HepG2 (cell line): Measurements from ENCODE around the gene HLA-DRA. TPM values are rescaled to one million over a fixed set of nuclear protein-coding genes. Genes with fewer than 3 reads are reported as not detected.
A peak's percentile ranks its signal among the peaks of the same experiment; 100 is the strongest.
"Not testable (repeated sequence)": the region's sequence is repeated elsewhere in the genome, so short reads cannot be mapped to it uniquely, and the experiment has no call there.

ENCODE experiments used
- ATAC-seq: fragments of 200-7000 bp; cut with Tn5 transposase; 3 replicates; pipeline ENCODE4 v1.9.1; 2020; ENCODE audit warnings: mild to moderate bottlenecking, moderate library complexity
- BruUV-seq: library from RNA; stranded (reverse); fragments of 400-500 nt; replicated peaks from 2 replicates; lab custom pipeline; 2021; lab: Mats Ljungman, UMichigan
- CTCF ChIA-PET: fragments of 300-600 bp; formaldehyde crosslinking; extraction: SDS; loops from one replicate; lab custom pipeline; 2021; ENCODE audit warnings: low total read pairs, inconsistent platforms, low intra/inter-chr PET ratio; lab: Yijun Ruan, JAX
- POLR2A ChIA-PET: fragments of 350-600 bp; sonication (Branson Sonifier 250); formaldehyde crosslinking; loops from one replicate; lab custom pipeline; 2020; ENCODE audit warnings: antibody characterized with exemption, inconsistent platforms; lab: Yijun Ruan, JAX
- DNase-seq: peaks from one replicate; pipeline ENCODE4 v3.0.0-alpha.2; 2015; ENCODE audit warnings: low spot score
- FAIRE-seq: peaks from 3 replicates; lab custom pipeline; 2011; peaks lifted over from hg19 to GRCh38; lab: Jason Lieb, UNC
- H2AFZ ChIP-seq: one replicate; pipeline ENCODE4 v1.6.1; 2011; ENCODE audit warnings: low read length, inconsistent platforms
- H3K27ac ChIP-seq: fragments of 300-600 bp; 3 replicates; pipeline ENCODE4 v1.8.0; 2011; ENCODE audit warnings: mixed run types, mild to moderate bottlenecking, mixed read lengths, low read length, inconsistent platforms; ENCODE audit not compliant: insufficient read depth; ENCODE audit errors: extremely low read length
- H3K27me3 ChIP-seq, 2 experiments: fragments of 200-600 bp in 1 of 2; 2 replicates in 1 of 2; 3 replicates in 1 of 2; pipeline versions ENCODE4 v1.6.0 to v1.8.0; 2011; ENCODE audit warnings: low read length in 2 of 2, mild to moderate bottlenecking in 2 of 2, moderate library complexity in 2 of 2, inconsistent platforms in 1 of 2; ENCODE audit not compliant: insufficient read depth in 2 of 2, control insufficient read depth in 1 of 2
- H3K36me3 ChIP-seq, 2 experiments: fragments of 200-600 bp in 1 of 2; replicated peaks in 1 of 2; 2 replicates in 1 of 2; 3 replicates in 1 of 2; pipeline versions ENCODE4 v1.5.1 to v1.8.0; 2011; ENCODE audit warnings: low read length in 2 of 2, inconsistent platforms in 1 of 2; ENCODE audit not compliant: insufficient read depth in 2 of 2, control insufficient read depth in 1 of 2
- H3K4me1 ChIP-seq: 2 replicates; pipeline ENCODE4 v1.5.1; 2012; ENCODE audit warnings: low read length, inconsistent platforms; ENCODE audit not compliant: insufficient read depth
- H3K4me2 ChIP-seq: 2 replicates; pipeline ENCODE4 v1.6.0; 2011; ENCODE audit warnings: low read depth, low read length, inconsistent platforms
- H3K4me3 ChIP-seq, 3 experiments: fragments of 200-600 bp in 1 of 3; sonication (generic), shearing (Covaris generic) in 1 of 3; replicated peaks in 1 of 3; 2 replicates each; pipeline ENCODE4 v1.5.1; 2011 to 2016; ENCODE audit warnings: low read length in 3 of 3, inconsistent platforms in 2 of 3, low read depth in 2 of 3, mild to moderate bottlenecking in 2 of 3, control low read depth in 1 of 3, mixed read lengths in 1 of 3; ENCODE audit not compliant: insufficient read depth in 1 of 3
- H3K79me2 ChIP-seq: one replicate; pipeline ENCODE4 v1.6.1; 2011; ENCODE audit warnings: low read length, inconsistent platforms; ENCODE audit not compliant: insufficient read depth
- H3K9ac ChIP-seq: 2 replicates; pipeline ENCODE4 v1.6.0; 2011; ENCODE audit warnings: mild to moderate bottlenecking, low read depth, low read length, inconsistent platforms; ENCODE audit not compliant: insufficient read depth
- H3K9me3 ChIP-seq: 2 replicates; pipeline ENCODE4 v1.5.1; 2012; ENCODE audit warnings: mild to moderate bottlenecking, low read length
- H4K20me1 ChIP-seq: 2 replicates; pipeline ENCODE4 v1.6.0; 2011; ENCODE audit warnings: inconsistent platforms, mild to moderate bottlenecking, low read length, moderate library complexity; ENCODE audit not compliant: insufficient read depth
- ATF1 ChIP-seq: IDR thresholded peaks from 2 replicates; pipeline ENCODE4 v1.6.1; 2016; ENCODE audit warnings: mild to moderate bottlenecking, control low read depth
- CREB1 ChIP-seq, 2 experiments: fragments of 450-650 bp in 1 of 2; IDR thresholded peaks; 2 replicates each; pipeline ENCODE4 v1.6.1; 2016 to 2017; ENCODE audit warnings: control low read depth in 1 of 2, mild to moderate bottlenecking in 1 of 2, missing compliant biosample characterization in 1 of 2, missing genetic modification characterization in 1 of 2
- FOSL2 ChIP-seq: sonication (generic); formaldehyde crosslinking; IDR thresholded peaks from 2 replicates; pipeline ENCODE4 v1.4.0; 2020; ENCODE audit warnings: missing genetic modification reagents
- FOXC1 ChIP-seq: sonication (generic); formaldehyde crosslinking; IDR thresholded peaks from 2 replicates; pipeline ENCODE4 v1.8.0; 2022; ENCODE audit warnings: mild to moderate bottlenecking, missing genetic modification reagents, borderline replicate concordance
- RFX5 ChIP-seq: IDR thresholded peaks from 2 replicates; pipeline ENCODE4 v1.6.1; 2011; ENCODE audit warnings: low read depth, low read length, improper control_type of control experiment
- RFXANK ChIP-seq: IDR thresholded peaks from 2 replicates; pipeline ENCODE4 v1.6.1; 2016
- RFXAP ChIP-seq: sonication (generic); formaldehyde crosslinking; IDR thresholded peaks from 2 replicates; pipeline ENCODE4 v1.4.0; 2020; ENCODE audit warnings: missing genetic modification reagents, borderline replicate concordance
- ZNF367 ChIP-seq: sonication (generic); formaldehyde crosslinking; IDR thresholded peaks from 2 replicates; pipeline ENCODE4 v1.4.0; 2020; ENCODE audit warnings: missing genetic modification reagents, borderline replicate concordance
- ZNF678 ChIP-seq: sonication (generic); formaldehyde crosslinking; IDR thresholded peaks from 2 replicates; pipeline ENCODE4 v1.4.0; 2020; ENCODE audit warnings: mild to moderate bottlenecking, missing genetic modification reagents
- WGBS: methylation state at CpG from one replicate; pipeline ENCODE4 v1.1.6; 2017; ENCODE audit warnings: low lambda C conversion rate; 5-methylcytosine and 5-hydroxymethylcytosine counted together
- in situ Hi-C: cut with HindIII; loops from 2 replicates; pipeline ENCODE4 v1.10.0; 2017; ENCODE audit warnings: low pct_unique_long_range_greater_than_20kb; ENCODE audit not compliant: extremely low pct_ligation_motif_present
- intact Hi-C: fragments of 100-400 bp; cut with micrococcal nuclease; formaldehyde crosslinking; loops from one replicate; pipeline ENCODE4 v1.10.0; 2022; ENCODE audit not compliant: unreplicated experiment
- polyA plus RNA-seq, 8 experiments: library from polyadenylated mRNA; depleted of rRNA in 3 of 8; stranded (reverse) in 7 of 8; unstranded in 1 of 8; fragments of >200 nt; fragmentation: Illumina TruSeq in 4 of 8; extraction: Trizol in 4 of 8; gene quantifications; 2 replicates each; pipeline versions ENCODE4 v1.2.1 to v1.2.3, GENCODE V29; 2011 to 2016; ENCODE audit warnings: low read depth in 4 of 8, missing spikeins in 1 of 8, mixed read lengths in 1 of 8; ENCODE audit not compliant: insufficient read depth in 1 of 8
- total RNA-seq, 5 experiments: library from RNA; depleted of rRNA; stranded (reverse); fragments of >200 nt; fragmentation: Illumina TruSeq; extraction: Trizol; gene quantifications; 2 replicates each; pipeline ENCODE4 v1.2.3, GENCODE V29; 2016; ENCODE audit warnings: low read depth in 1 of 5

Gene HLA-DRA
- total and polyA plus RNA-seq, 2 of the 13 experiments (the other 11 are each of a cell fraction or from before 2014, with no cell fraction given) = not detected

DNA sequence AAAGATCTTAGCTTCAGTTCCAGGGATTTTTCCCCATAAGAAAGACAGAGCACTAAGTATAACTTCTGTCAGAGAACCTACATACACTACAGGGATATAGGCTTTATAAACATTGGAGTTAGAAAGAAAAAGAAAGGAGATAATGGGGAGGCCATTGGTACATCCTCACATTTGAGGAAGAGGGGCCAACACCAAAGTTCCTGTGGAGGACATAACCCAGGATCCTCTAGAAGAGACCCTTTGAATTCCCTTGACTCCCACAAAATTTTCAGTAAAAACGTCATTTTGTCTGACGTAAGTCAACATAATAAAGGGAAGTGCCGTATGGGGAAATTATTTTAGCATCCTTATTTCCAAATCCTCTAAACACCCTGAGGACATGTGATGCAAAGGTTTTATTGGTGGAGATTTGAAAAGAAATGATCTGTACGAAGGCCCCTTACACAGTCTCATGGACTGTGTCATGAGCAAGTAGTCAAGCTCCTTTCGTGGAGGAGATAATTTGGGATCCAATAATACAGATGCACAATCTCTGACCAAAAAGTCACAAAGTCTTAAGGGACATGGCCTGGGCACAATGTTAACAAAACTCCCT is 33.2 kb downstream of the HLA-DRA start:
- H3K4me3 ChIP-seq = no peak overlapping the region
- POLR2A ChIA-PET = no interaction called here
- H3K27ac ChIP-seq = no peak overlapping the region
- H4K20me1 ChIP-seq = no peaks in the 10 kb centered on the region
- FAIRE-seq (no peak), DNase-seq (no peak), ATAC-seq (no peak)
- no peaks in the 10 kb centered on the region for H3K36me3 ChIP-seq
- CTCF ChIA-PET = no interaction called here
- H3K4me2 ChIP-seq = no peak overlapping the region
- peaks cover 0 to 3% of the 10 kb centered on the region in 2 experiments; a peak in 1 of 5 replicates for H3K27me3 ChIP-seq
- H3K79me2 ChIP-seq = no peaks in the 10 kb centered on the region
- BruUV-seq = no TSS peak
- WGBS = 34% methylated on average over 5 of the region's 5 CpGs
- intact Hi-C loops (no loop called here), in situ Hi-C loops (no loop called here)
- TF ChIP-seq FOXC1 (no peak), ZNF367 (no peak), ZNF678 (CRISPR knock-in tag) (no peak), FOSL2 (CRISPR knock-in tag) (no peak)
- no peaks in the 10 kb centered on the region for H3K9me3 ChIP-seq
- no peaks in the 10 kb centered on the region for H3K4me1 ChIP-seq
- H2AFZ ChIP-seq = no peak overlapping the region
- no peak overlapping the region for H3K9ac ChIP-seq

DNA sequence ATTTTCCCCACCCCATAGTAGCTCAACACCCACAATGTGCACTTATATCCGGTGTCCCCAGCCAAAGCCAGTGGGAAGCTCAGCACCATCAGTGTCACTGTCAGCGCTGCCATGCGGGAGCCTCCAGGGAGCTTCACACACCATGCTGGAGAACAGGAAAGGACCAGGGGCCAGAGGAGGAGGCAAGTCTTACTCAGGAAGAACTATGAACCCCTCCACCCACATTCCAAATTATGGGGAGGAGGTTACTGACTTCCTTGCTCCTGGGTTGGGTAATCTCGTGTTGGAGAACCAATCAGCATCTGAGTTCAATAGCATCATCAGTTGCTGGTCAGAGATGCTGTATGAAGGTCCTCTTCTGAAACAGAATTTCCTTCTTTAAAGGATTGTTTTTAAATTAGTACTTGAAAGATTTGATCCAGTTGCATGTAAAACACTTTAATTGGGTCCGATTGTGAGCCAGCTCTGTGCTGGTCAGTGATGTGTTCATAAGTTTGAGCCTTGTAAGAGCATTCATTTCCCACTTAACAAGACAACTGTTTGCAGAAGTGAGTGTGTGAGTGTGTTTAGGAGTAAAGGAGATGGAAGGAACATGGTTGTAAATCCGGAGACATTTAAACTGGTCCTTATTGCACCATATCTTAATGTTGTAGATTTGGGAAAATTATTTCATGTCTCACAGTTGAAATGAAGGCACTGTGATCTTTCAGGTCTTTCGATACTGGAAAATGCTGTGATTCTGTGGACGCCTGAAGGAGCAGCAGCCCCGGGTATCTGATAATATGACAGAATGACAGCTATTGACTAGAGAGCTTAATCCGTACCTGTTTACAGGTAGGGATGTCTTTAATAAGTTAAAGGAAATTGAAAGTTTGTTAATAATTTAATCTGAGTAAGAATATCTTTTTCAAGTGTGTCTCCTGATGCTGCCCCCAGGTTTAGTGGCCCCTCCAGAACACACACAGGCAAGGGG is 34.0 kb downstream of the HLA-DRA start:
- H3K4me1 ChIP-seq; H3K27ac ChIP-seq; H3K79me2 ChIP-seq; POLR2A ChIA-PET; H3K36me3 ChIP-seq; H3K9me3 ChIP-seq; in situ Hi-C loops; intact Hi-C loops; H2AFZ ChIP-seq; H4K20me1 ChIP-seq; H3K27me3 ChIP-seq; H3K4me2 ChIP-seq; BruUV-seq; H3K4me3 ChIP-seq; CTCF ChIA-PET; H3K9ac ChIP-seq; TF ChIP-seq CREB1 (IDR thresholded peaks at IDR 0.05): not testable (repeated sequence)
- peak; percentile 12 for DNase-seq
- FAIRE-seq = peak; percentile 85
- 0 out of 2 replicates have a peak, but pooled peaks have one; percentile 29 for TF ChIP-seq ATF1 (CRISPR knock-in tag)
- TF ChIP-seq CREB1 (CRISPR knock-in tag; IDR thresholded peaks at IDR 0.05) = peak; percentile 69
- peak; percentile 97 for TF ChIP-seq RFXANK (CRISPR knock-in tag)
- TF ChIP-seq RFXAP (CRISPR knock-in tag) = peak; percentile 97
- TF ChIP-seq RFX5 = peak; percentile 96
- ATAC-seq = peak; percentile 75
- 6% methylated on average over 10 of the region's 10 CpGs for WGBS
